Fibroblast of skin of scalp (primary cell): ENCODE results near the gene ZBTB34.

Experiments used
- DNase-seq: peaks from one replicate; pipeline ENCODE4 v3.0.0-alpha.2; 2013

ZBTB34 gene

GRCh38 chr9:126926364-126926763 lies 65.9 kb downstream of the ZBTB34 start:
- DNase-seq: no peak

GRCh38 chr9:126927419-126927818 lies 67.0 kb downstream of the ZBTB34 start:
- no peak for DNase-seq

GRCh38 chr9:126932871-126933321 lies 72.5 kb downstream of the ZBTB34 start:
- DNase-seq: no peak

- no peak for DNase-seq
These were observed 73.0 kb downstream of the ZBTB34 start for GRCh38 chr9:126933334-126933980.

GRCh38 chr9:126934441-126934840 lies 74.0 kb downstream of the ZBTB34 start:
- no peak for DNase-seq
